GM23338 (cell line): ENCODE results near the gene MCU. TPM values are rescaled to one million over a fixed set of nuclear protein-coding genes. Genes with fewer than 3 reads are reported as not detected.

Experiments
- ATAC-seq: fragments of 200-7000 bp; cut with Tn5 transposase; 3 replicates; pipeline ENCODE4 v1.9.1; 2020
- DNase-seq: peaks from one replicate; pipeline ENCODE4 v3.0.0-alpha.2; 2015; ENCODE audit warnings: low spot score
- H2AFZ ChIP-seq: fragments of 200-600 bp; sonication (generic); 2 replicates; pipeline ENCODE4 v1.8.0; 2016; ENCODE audit warnings: antibody characterized with exemption, mild to moderate bottlenecking, moderate library complexity
- H3F3A ChIP-seq: fragments of 200-600 bp; sonication (generic); replicated peaks from 2 replicates; pipeline ENCODE4 v1.8.0; 2017; ENCODE audit warnings: antibody characterized with exemption, mixed run types, low read depth
- H3K27ac ChIP-seq: fragments of 200-600 bp; sonication (generic); 2 replicates; pipeline ENCODE4 v1.6.1; 2016; ENCODE audit warnings: low read depth
- H3K27me3 ChIP-seq: fragments of 200-600 bp; sonication (generic); 2 replicates; pipeline ENCODE4 v1.8.0; 2016; ENCODE audit warnings: mild to moderate bottlenecking, mixed run types, moderate library complexity; ENCODE audit not compliant: insufficient read depth
- H3K36me3 ChIP-seq: fragments of 200-600 bp; sonication (generic); 2 replicates; pipeline ENCODE4 v1.8.0; 2016; ENCODE audit warnings: mild to moderate bottlenecking; ENCODE audit not compliant: insufficient read depth
- H3K4me1 ChIP-seq: fragments of 200-600 bp; sonication (generic); 2 replicates; pipeline ENCODE4 v1.8.0; 2016; ENCODE audit warnings: mild to moderate bottlenecking, moderate library complexity; ENCODE audit not compliant: insufficient read depth
- H3K4me2 ChIP-seq: fragments of 200-600 bp; sonication (generic); 2 replicates; pipeline ENCODE4 v1.7.1; 2017; ENCODE audit warnings: mixed run types
- H3K4me3 ChIP-seq: fragments of 200-600 bp; sonication (generic); 2 replicates; pipeline ENCODE4 v1.6.1; 2016; ENCODE audit warnings: mixed run types
- H3K79me2 ChIP-seq: fragments of 200-600 bp; sonication (generic); replicated peaks from 2 replicates; pipeline ENCODE4 v1.8.0; 2017; ENCODE audit warnings: mild to moderate bottlenecking; ENCODE audit not compliant: insufficient read depth
- H3K9me2 ChIP-seq: fragments of 200-600 bp; sonication (generic); 2 replicates; pipeline ENCODE4 v1.8.0; 2017; ENCODE audit not compliant: insufficient read depth
- H4K20me1 ChIP-seq: fragments of 200-600 bp; sonication (generic); replicated peaks from 2 replicates; pipeline ENCODE4 v1.8.0; 2017; ENCODE audit warnings: mild to moderate bottlenecking; ENCODE audit not compliant: insufficient read depth
- H3K27ac Mint-ChIP-seq: 2 replicates; pipeline ENCODE4 v1.8.0; 2020; ENCODE audit warnings: inconsistent platforms, mild to moderate bottlenecking, moderate library complexity, mixed read lengths
- H3K27me3 Mint-ChIP-seq: 3 replicates; pipeline ENCODE4 v1.8.0; 2022; ENCODE audit warnings: low read depth, mild to moderate bottlenecking, moderate library complexity, mixed read lengths, inconsistent platforms; ENCODE audit not compliant: insufficient read depth, poor library complexity
- H3K36me3 Mint-ChIP-seq: 3 replicates; pipeline ENCODE4 v1.8.0; 2021; ENCODE audit warnings: low read depth, mild to moderate bottlenecking, inconsistent platforms, moderate library complexity, mixed read lengths
- H3K4me1 Mint-ChIP-seq: 3 replicates; pipeline ENCODE4 v1.8.0; 2020; ENCODE audit warnings: mild to moderate bottlenecking, inconsistent platforms, mixed read lengths
- H3K4me3 Mint-ChIP-seq: 3 replicates; pipeline ENCODE4 v1.8.0; 2021; ENCODE audit warnings: moderate library complexity, mild to moderate bottlenecking, inconsistent platforms, mixed read lengths
- H3K9me3 Mint-ChIP-seq: 3 replicates; pipeline ENCODE4 v1.8.0; 2020; ENCODE audit warnings: moderate library complexity, mild to moderate bottlenecking, inconsistent platforms, mixed read lengths
- ETS1 ChIP-seq: IDR thresholded peaks from 2 replicates; pipeline ENCODE4 v1.6.1; 2016; ENCODE audit warnings: antibody characterized with exemption
- EZH2 ChIP-seq: fragments of 200-600 bp; sonication (generic); IDR thresholded peaks from one replicate; pipeline ENCODE4 v1.8.0; 2017; ENCODE audit warnings: antibody characterized with exemption, mild to moderate bottlenecking, low read depth; ENCODE audit not compliant: unreplicated experiment
- EZH2phosphoT487 ChIP-seq: fragments of 200-600 bp; sonication (generic); IDR thresholded peaks from one replicate; pipeline ENCODE4 v1.8.1; 2018; ENCODE audit warnings: antibody characterized with exemption; ENCODE audit not compliant: unreplicated experiment
- JUNB ChIP-seq: IDR thresholded peaks from one replicate; pipeline ENCODE4 v1.6.1; 2016; ENCODE audit warnings: antibody characterized with exemption; ENCODE audit not compliant: unreplicated experiment
- NANOG ChIP-seq: IDR thresholded peaks from 2 replicates; pipeline ENCODE4 v1.6.1; 2016; ENCODE audit warnings: antibody characterized with exemption, borderline replicate concordance
- REST ChIP-seq: IDR thresholded peaks from one replicate; pipeline ENCODE4 v1.6.1; 2018; ENCODE audit warnings: antibody characterized with exemption; ENCODE audit not compliant: unreplicated experiment
- STAT1 ChIP-seq: IDR thresholded peaks from one replicate; pipeline ENCODE4 v1.6.1; 2016; ENCODE audit warnings: antibody characterized with exemption; ENCODE audit not compliant: unreplicated experiment
- ZNF114 ChIP-seq: fragments of 250-450 bp; sonication (Bioruptor Pico); IDR thresholded peaks from 2 replicates; pipeline ENCODE4 v1.5.0; 2020; ENCODE audit warnings: mild to moderate bottlenecking, moderate library complexity
- ZNF331 ChIP-seq: fragments of 250-450 bp; sonication (Bioruptor Pico); IDR thresholded peaks from 2 replicates; pipeline ENCODE4 v1.5.0; 2020; ENCODE audit warnings: low read depth, mild to moderate bottlenecking, moderate library complexity
- ZNF462 ChIP-seq: fragments of 250-450 bp; sonication (Bioruptor Pico); IDR thresholded peaks from 2 replicates; pipeline ENCODE4 v1.5.0; 2020; ENCODE audit warnings: mild to moderate bottlenecking, moderate library complexity
- polyA plus RNA-seq: library from polyadenylated mRNA; unstranded; fragments of >200 nt; fragmentation: Nextera tagmentation; extraction: Ambion mirVana; gene quantifications from 2 replicates; pipeline ENCODE4 v1.2.1, GENCODE V29; 2016
- total RNA-seq: library from RNA; depleted of rRNA; stranded (reverse); fragments of >200 nt; shearing (Covaris generic); gene quantifications from 2 replicates; pipeline ENCODE4 v1.2.3, GENCODE V29; 2014

Gene MCU
- total and polyA plus RNA-seq, 2 experiments from 2014 or later, result 41.8 to 68.2 TPM

- TF ChIP-seq STAT1, result no peak
- TF ChIP-seq ZNF331 (CRISPR knock-in tag), result no peak
- TF ChIP-seq REST, result no peak
- TF ChIP-seq NANOG, result no peak
- TF ChIP-seq ETS1, result no peak
These were observed 40.0 kb downstream of the MCU start (continued) for GRCh38 chr10:72731916-72732419.

- H3K36me3 ChIP-seq, result no peaks in the 10 kb centered on the region
- Mint-ChIP-seq H3K4me1 (peaks cover 16% of the 10 kb centered on the region; the same call in 2 of the 3 replicates), H3K36me3 (no peaks in the 10 kb centered on the region), H3K27ac (no peak overlapping the region), H3K9me3 (no peaks in the 10 kb centered on the region), H3K4me3 (no peak overlapping the region), H3K27me3 (peaks cover 3% of the 10 kb centered on the region)
- no peaks in the 10 kb centered on the region for H3K27me3 ChIP-seq
- H3K4me2 ChIP-seq, result no peak overlapping the region
- H2AFZ ChIP-seq, result no peak overlapping the region
- no peak for DNase-seq
- H3K4me3 ChIP-seq, result no peak overlapping the region
- H3K27ac ChIP-seq, result no peak overlapping the region
- peaks cover 99% of the 10 kb centered on the region for H3K79me2 ChIP-seq
- peaks cover 18% of the 10 kb centered on the region; the same call in 1 of the 2 replicates for H3K4me1 ChIP-seq
- H3K9me2 ChIP-seq, result no peaks in the 10 kb centered on the region
- peaks cover 7% of the 10 kb centered on the region for H4K20me1 ChIP-seq
- H3F3A ChIP-seq, result no peaks in the 10 kb centered on the region
- no peak for ATAC-seq
- TF ChIP-seq ZNF462 (CRISPR knock-in tag), result no peak
- TF ChIP-seq REST, result no peak
- TF ChIP-seq JUNB, result no peak
- no peak for TF ChIP-seq STAT1
- no peak for TF ChIP-seq EZH2
- TF ChIP-seq ZNF114 (CRISPR knock-in tag), result no peak
- no peak for TF ChIP-seq EZH2phosphoT487
These were observed 40.6 kb downstream of the MCU start for GRCh38 chr10:72732521-72732920.
